GM23338 (cell line): Measurements from ENCODE around the gene MEX3B. TPM values are rescaled to one million over a fixed set of nuclear protein-coding genes. Genes with fewer than 3 reads are reported as not detected.
A peak's percentile ranks its signal among the peaks of the same experiment; 100 is the strongest.

Source experiments
- ATAC-seq: fragments of 200-7000 bp; cut with Tn5 transposase; 3 replicates; pipeline ENCODE4 v1.9.1; 2020
- DNase-seq: peaks from one replicate; pipeline ENCODE4 v3.0.0-alpha.2; 2015; ENCODE audit warnings: low spot score
- H2AFZ ChIP-seq: fragments of 200-600 bp; sonication (generic); 2 replicates; pipeline ENCODE4 v1.8.0; 2016; ENCODE audit warnings: antibody characterized with exemption, mild to moderate bottlenecking, moderate library complexity
- H3F3A ChIP-seq: fragments of 200-600 bp; sonication (generic); replicated peaks from 2 replicates; pipeline ENCODE4 v1.8.0; 2017; ENCODE audit warnings: antibody characterized with exemption, mixed run types, low read depth
- H3K27ac ChIP-seq: fragments of 200-600 bp; sonication (generic); 2 replicates; pipeline ENCODE4 v1.6.1; 2016; ENCODE audit warnings: low read depth
- H3K27me3 ChIP-seq: fragments of 200-600 bp; sonication (generic); 2 replicates; pipeline ENCODE4 v1.8.0; 2016; ENCODE audit warnings: mild to moderate bottlenecking, mixed run types, moderate library complexity; ENCODE audit not compliant: insufficient read depth
- H3K36me3 ChIP-seq: fragments of 200-600 bp; sonication (generic); 2 replicates; pipeline ENCODE4 v1.8.0; 2016; ENCODE audit warnings: mild to moderate bottlenecking; ENCODE audit not compliant: insufficient read depth
- H3K4me1 ChIP-seq: fragments of 200-600 bp; sonication (generic); 2 replicates; pipeline ENCODE4 v1.8.0; 2016; ENCODE audit warnings: mild to moderate bottlenecking, moderate library complexity; ENCODE audit not compliant: insufficient read depth
- H3K4me2 ChIP-seq: fragments of 200-600 bp; sonication (generic); 2 replicates; pipeline ENCODE4 v1.7.1; 2017; ENCODE audit warnings: mixed run types
- H3K4me3 ChIP-seq: fragments of 200-600 bp; sonication (generic); 2 replicates; pipeline ENCODE4 v1.6.1; 2016; ENCODE audit warnings: mixed run types
- H3K79me2 ChIP-seq: fragments of 200-600 bp; sonication (generic); replicated peaks from 2 replicates; pipeline ENCODE4 v1.8.0; 2017; ENCODE audit warnings: mild to moderate bottlenecking; ENCODE audit not compliant: insufficient read depth
- H3K9me2 ChIP-seq: fragments of 200-600 bp; sonication (generic); 2 replicates; pipeline ENCODE4 v1.8.0; 2017; ENCODE audit not compliant: insufficient read depth
- H4K20me1 ChIP-seq: fragments of 200-600 bp; sonication (generic); replicated peaks from 2 replicates; pipeline ENCODE4 v1.8.0; 2017; ENCODE audit warnings: mild to moderate bottlenecking; ENCODE audit not compliant: insufficient read depth
- H3K27ac Mint-ChIP-seq: 2 replicates; pipeline ENCODE4 v1.8.0; 2020; ENCODE audit warnings: inconsistent platforms, mild to moderate bottlenecking, moderate library complexity, mixed read lengths
- H3K27me3 Mint-ChIP-seq: 3 replicates; pipeline ENCODE4 v1.8.0; 2022; ENCODE audit warnings: low read depth, mild to moderate bottlenecking, moderate library complexity, mixed read lengths, inconsistent platforms; ENCODE audit not compliant: insufficient read depth, poor library complexity
- H3K36me3 Mint-ChIP-seq: 3 replicates; pipeline ENCODE4 v1.8.0; 2021; ENCODE audit warnings: low read depth, mild to moderate bottlenecking, inconsistent platforms, moderate library complexity, mixed read lengths
- H3K4me1 Mint-ChIP-seq: 3 replicates; pipeline ENCODE4 v1.8.0; 2020; ENCODE audit warnings: mild to moderate bottlenecking, inconsistent platforms, mixed read lengths
- H3K4me3 Mint-ChIP-seq: 3 replicates; pipeline ENCODE4 v1.8.0; 2021; ENCODE audit warnings: moderate library complexity, mild to moderate bottlenecking, inconsistent platforms, mixed read lengths
- H3K9me3 Mint-ChIP-seq: 3 replicates; pipeline ENCODE4 v1.8.0; 2020; ENCODE audit warnings: moderate library complexity, mild to moderate bottlenecking, inconsistent platforms, mixed read lengths
- EZH2 ChIP-seq: fragments of 200-600 bp; sonication (generic); IDR thresholded peaks from one replicate; pipeline ENCODE4 v1.8.0; 2017; ENCODE audit warnings: antibody characterized with exemption, mild to moderate bottlenecking, low read depth; ENCODE audit not compliant: unreplicated experiment
- NANOG ChIP-seq: IDR thresholded peaks from 2 replicates; pipeline ENCODE4 v1.6.1; 2016; ENCODE audit warnings: antibody characterized with exemption, borderline replicate concordance
- STAT1 ChIP-seq: IDR thresholded peaks from one replicate; pipeline ENCODE4 v1.6.1; 2016; ENCODE audit warnings: antibody characterized with exemption; ENCODE audit not compliant: unreplicated experiment
- ZNF114 ChIP-seq: fragments of 250-450 bp; sonication (Bioruptor Pico); IDR thresholded peaks from 2 replicates; pipeline ENCODE4 v1.5.0; 2020; ENCODE audit warnings: mild to moderate bottlenecking, moderate library complexity
- polyA plus RNA-seq: library from polyadenylated mRNA; unstranded; fragments of >200 nt; fragmentation: Nextera tagmentation; extraction: Ambion mirVana; gene quantifications from 2 replicates; pipeline ENCODE4 v1.2.1, GENCODE V29; 2016
- total RNA-seq: library from RNA; depleted of rRNA; stranded (reverse); fragments of >200 nt; shearing (Covaris generic); gene quantifications from 2 replicates; pipeline ENCODE4 v1.2.3, GENCODE V29; 2014
- TF ChIP-seq, protein P1 (sequence below): IDR thresholded peaks from one replicate; pipeline ENCODE4 v1.6.1; 2018; ENCODE audit warnings: antibody characterized with exemption; ENCODE audit not compliant: unreplicated experiment
- TF ChIP-seq, protein P2 (sequence below): fragments of 250-450 bp; sonication (Bioruptor Pico); IDR thresholded peaks from 2 replicates; pipeline ENCODE4 v1.5.0; 2020; ENCODE audit warnings: mild to moderate bottlenecking, moderate library complexity
- TF ChIP-seq, protein P3 (sequence below), 2 experiments: fragments of 200-600 bp in 1 of 2; sonication (generic) in 1 of 2; conservative IDR thresholded peaks; 2 replicates each; pipeline versions ENCODE4 v1.5.1 to v1.6.1; 2016 to 2017; ENCODE audit warnings: antibody characterized with exemption in 2 of 2, low read depth in 2 of 2, mild to moderate bottlenecking in 2 of 2, moderate library complexity in 1 of 2

Gene MEX3B
- total and polyA plus RNA-seq, 2 experiments from 2014 or later, result 5.3 to 15.7 TPM

DNA sequence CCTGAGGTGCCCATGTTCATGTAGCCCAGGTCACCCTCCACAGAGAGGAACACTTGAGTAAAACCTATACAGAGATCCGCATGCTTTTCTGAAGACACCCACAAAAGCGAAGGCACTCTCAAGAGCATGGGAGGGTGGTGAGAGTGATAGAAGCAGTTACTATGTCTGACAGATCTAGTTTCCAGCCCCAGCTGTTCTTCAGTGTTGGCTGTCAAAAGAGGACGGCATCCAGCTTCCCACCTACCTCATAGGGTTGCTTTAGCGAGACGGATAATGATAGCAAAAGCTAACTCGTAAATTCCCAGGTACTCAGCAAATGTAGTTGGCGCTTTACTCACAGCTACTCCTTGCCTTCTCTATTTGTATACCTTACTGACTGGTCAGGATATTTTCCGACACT is 3.0 kb upstream of the MEX3B start:
- H3K4me3 ChIP-seq, result no peak overlapping the region
- Mint-ChIP-seq H3K27me3 (peaks cover 33% of the 10 kb centered on the region), H3K4me1 (peaks cover 17% of the 10 kb centered on the region), H3K4me3 (peak overlapping the region; percentile 85; the same call in 1 of the 3 replicates), H3K36me3 (no peaks in the 10 kb centered on the region), H3K9me3 (no peaks in the 10 kb centered on the region; the same call in 2 of the 3 replicates), H3K27ac (no peak overlapping the region)
- no peaks in the 10 kb centered on the region for H3F3A ChIP-seq
- TF ChIP-seq, protein P1, sequence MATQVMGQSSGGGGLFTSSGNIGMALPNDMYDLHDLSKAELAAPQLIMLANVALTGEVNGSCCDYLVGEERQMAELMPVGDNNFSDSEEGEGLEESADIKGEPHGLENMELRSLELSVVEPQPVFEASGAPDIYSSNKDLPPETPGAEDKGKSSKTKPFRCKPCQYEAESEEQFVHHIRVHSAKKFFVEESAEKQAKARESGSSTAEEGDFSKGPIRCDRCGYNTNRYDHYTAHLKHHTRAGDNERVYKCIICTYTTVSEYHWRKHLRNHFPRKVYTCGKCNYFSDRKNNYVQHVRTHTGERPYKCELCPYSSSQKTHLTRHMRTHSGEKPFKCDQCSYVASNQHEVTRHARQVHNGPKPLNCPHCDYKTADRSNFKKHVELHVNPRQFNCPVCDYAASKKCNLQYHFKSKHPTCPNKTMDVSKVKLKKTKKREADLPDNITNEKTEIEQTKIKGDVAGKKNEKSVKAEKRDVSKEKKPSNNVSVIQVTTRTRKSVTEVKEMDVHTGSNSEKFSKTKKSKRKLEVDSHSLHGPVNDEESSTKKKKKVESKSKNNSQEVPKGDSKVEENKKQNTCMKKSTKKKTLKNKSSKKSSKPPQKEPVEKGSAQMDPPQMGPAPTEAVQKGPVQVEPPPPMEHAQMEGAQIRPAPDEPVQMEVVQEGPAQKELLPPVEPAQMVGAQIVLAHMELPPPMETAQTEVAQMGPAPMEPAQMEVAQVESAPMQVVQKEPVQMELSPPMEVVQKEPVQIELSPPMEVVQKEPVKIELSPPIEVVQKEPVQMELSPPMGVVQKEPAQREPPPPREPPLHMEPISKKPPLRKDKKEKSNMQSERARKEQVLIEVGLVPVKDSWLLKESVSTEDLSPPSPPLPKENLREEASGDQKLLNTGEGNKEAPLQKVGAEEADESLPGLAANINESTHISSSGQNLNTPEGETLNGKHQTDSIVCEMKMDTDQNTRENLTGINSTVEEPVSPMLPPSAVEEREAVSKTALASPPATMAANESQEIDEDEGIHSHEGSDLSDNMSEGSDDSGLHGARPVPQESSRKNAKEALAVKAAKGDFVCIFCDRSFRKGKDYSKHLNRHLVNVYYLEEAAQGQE, result no peak
- TF ChIP-seq STAT1, result no peak
- no peak for TF ChIP-seq NANOG
- TF ChIP-seq, protein P2, sequence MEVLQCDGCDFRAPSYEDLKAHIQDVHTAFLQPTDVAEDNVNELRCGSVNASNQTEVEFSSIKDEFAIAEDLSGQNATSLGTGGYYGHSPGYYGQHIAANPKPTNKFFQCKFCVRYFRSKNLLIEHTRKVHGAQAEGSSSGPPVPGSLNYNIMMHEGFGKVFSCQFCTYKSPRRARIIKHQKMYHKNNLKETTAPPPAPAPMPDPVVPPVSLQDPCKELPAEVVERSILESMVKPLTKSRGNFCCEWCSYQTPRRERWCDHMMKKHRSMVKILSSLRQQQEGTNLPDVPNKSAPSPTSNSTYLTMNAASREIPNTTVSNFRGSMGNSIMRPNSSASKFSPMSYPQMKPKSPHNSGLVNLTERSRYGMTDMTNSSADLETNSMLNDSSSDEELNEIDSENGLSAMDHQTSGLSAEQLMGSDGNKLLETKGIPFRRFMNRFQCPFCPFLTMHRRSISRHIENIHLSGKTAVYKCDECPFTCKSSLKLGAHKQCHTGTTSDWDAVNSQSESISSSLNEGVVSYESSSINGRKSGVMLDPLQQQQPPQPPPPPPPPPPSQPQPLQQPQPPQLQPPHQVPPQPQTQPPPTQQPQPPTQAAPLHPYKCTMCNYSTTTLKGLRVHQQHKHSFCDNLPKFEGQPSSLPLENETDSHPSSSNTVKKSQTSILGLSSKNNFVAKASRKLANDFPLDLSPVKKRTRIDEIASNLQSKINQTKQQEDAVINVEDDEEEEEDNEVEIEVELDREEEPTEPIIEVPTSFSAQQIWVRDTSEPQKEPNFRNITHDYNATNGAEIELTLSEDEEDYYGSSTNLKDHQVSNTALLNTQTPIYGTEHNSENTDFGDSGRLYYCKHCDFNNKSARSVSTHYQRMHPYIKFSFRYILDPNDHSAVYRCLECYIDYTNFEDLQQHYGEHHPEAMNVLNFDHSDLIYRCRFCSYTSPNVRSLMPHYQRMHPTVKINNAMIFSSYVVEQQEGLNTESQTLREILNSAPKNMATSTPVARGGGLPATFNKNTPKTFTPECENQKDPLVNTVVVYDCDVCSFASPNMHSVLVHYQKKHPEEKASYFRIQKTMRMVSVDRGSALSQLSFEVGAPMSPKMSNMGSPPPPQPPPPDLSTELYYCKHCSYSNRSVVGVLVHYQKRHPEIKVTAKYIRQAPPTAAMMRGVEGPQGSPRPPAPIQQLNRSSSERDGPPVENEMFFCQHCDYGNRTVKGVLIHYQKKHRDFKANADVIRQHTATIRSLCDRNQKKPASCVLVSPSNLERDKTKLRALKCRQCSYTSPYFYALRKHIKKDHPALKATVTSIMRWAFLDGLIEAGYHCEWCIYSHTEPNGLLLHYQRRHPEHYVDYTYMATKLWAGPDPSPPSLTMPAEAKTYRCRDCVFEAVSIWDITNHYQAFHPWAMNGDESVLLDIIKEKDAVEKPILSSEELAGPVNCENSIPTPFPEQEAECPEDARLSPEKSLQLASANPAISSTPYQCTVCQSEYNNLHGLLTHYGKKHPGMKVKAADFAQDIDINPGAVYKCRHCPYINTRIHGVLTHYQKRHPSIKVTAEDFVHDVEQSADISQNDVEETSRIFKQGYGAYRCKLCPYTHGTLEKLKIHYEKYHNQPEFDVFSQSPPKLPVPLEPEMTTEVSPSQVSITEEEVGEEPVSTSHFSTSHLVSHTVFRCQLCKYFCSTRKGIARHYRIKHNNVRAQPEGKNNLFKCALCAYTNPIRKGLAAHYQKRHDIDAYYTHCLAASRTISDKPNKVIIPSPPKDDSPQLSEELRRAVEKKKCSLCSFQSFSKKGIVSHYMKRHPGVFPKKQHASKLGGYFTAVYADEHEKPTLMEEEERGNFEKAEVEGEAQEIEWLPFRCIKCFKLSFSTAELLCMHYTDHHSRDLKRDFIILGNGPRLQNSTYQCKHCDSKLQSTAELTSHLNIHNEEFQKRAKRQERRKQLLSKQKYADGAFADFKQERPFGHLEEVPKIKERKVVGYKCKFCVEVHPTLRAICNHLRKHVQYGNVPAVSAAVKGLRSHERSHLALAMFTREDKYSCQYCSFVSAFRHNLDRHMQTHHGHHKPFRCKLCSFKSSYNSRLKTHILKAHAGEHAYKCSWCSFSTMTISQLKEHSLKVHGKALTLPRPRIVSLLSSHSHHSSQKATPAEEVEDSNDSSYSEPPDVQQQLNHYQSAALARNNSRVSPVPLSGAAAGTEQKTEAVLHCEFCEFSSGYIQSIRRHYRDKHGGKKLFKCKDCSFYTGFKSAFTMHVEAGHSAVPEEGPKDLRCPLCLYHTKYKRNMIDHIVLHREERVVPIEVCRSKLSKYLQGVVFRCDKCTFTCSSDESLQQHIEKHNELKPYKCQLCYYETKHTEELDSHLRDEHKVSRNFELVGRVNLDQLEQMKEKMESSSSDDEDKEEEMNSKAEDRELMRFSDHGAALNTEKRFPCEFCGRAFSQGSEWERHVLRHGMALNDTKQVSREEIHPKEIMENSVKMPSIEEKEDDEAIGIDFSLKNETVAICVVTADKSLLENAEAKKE (CRISPR knock-in tag), result no peak
- no peak for TF ChIP-seq ZNF114
- TF ChIP-seq EZH2, result no peak
- TF ChIP-seq, protein P3, sequence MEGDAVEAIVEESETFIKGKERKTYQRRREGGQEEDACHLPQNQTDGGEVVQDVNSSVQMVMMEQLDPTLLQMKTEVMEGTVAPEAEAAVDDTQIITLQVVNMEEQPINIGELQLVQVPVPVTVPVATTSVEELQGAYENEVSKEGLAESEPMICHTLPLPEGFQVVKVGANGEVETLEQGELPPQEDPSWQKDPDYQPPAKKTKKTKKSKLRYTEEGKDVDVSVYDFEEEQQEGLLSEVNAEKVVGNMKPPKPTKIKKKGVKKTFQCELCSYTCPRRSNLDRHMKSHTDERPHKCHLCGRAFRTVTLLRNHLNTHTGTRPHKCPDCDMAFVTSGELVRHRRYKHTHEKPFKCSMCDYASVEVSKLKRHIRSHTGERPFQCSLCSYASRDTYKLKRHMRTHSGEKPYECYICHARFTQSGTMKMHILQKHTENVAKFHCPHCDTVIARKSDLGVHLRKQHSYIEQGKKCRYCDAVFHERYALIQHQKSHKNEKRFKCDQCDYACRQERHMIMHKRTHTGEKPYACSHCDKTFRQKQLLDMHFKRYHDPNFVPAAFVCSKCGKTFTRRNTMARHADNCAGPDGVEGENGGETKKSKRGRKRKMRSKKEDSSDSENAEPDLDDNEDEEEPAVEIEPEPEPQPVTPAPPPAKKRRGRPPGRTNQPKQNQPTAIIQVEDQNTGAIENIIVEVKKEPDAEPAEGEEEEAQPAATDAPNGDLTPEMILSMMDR (conservative IDR thresholded peaks at IDR 0.05; ENCODE audit: low read depth in 2 of 2), result no peak
- H4K20me1 ChIP-seq, result no peaks in the 10 kb centered on the region
- no peak overlapping the region for H3K27ac ChIP-seq
- ATAC-seq (no peak), DNase-seq (no peak)
- peak overlapping the region; percentile 97; the same call in 1 of the 2 replicates for H2AFZ ChIP-seq
- peak overlapping the region; percentile 94 for H3K4me2 ChIP-seq
- peaks cover 8% of the 10 kb centered on the region for H3K4me1 ChIP-seq
- H3K27me3 ChIP-seq, result peaks cover 28% of the 10 kb centered on the region
- no peaks in the 10 kb centered on the region for H3K9me2 ChIP-seq
- no peaks in the 10 kb centered on the region for H3K36me3 ChIP-seq
- no peaks in the 10 kb centered on the region for H3K79me2 ChIP-seq
